BE2C (cell line): Measurements from ENCODE around the gene PCBP3.
A peak's percentile ranks its signal among the peaks of the same experiment; 100 is the strongest.

Experiments
- DNase-seq: peaks from one replicate; pipeline ENCODE4 v3.0.0-alpha.2; 2020
- H3K27me3 ChIP-seq: fragments of 250-450 bp; sonication (Bioruptor Pico); 2 replicates; pipeline ENCODE4 v1.5.1; 2020; ENCODE audit warnings: mild to moderate bottlenecking
- H3K36me3 ChIP-seq: fragments of 250-450 bp; sonication (Bioruptor Pico); 2 replicates; pipeline ENCODE4 v1.5.1; 2020; ENCODE audit warnings: mild to moderate bottlenecking
- H3K4me1 ChIP-seq: fragments of 250-450 bp; sonication (Bioruptor Pico); 2 replicates; pipeline ENCODE4 v1.5.1; 2020
- H3K4me3 ChIP-seq: 2 replicates; pipeline ENCODE4 v1.5.1; 2011; ENCODE audit warnings: low read depth, low read length
- H3K9me3 ChIP-seq: fragments of 250-450 bp; sonication (Bioruptor Pico); 2 replicates; pipeline ENCODE4 v1.5.1; 2020
- TF ChIP-seq, protein P1 (sequence below): IDR thresholded peaks from 2 replicates; pipeline ENCODE4 v1.5.1; 2012; ENCODE audit warnings: mild to moderate bottlenecking, low read depth, low read length

The PCBP3 gene

DNA sequence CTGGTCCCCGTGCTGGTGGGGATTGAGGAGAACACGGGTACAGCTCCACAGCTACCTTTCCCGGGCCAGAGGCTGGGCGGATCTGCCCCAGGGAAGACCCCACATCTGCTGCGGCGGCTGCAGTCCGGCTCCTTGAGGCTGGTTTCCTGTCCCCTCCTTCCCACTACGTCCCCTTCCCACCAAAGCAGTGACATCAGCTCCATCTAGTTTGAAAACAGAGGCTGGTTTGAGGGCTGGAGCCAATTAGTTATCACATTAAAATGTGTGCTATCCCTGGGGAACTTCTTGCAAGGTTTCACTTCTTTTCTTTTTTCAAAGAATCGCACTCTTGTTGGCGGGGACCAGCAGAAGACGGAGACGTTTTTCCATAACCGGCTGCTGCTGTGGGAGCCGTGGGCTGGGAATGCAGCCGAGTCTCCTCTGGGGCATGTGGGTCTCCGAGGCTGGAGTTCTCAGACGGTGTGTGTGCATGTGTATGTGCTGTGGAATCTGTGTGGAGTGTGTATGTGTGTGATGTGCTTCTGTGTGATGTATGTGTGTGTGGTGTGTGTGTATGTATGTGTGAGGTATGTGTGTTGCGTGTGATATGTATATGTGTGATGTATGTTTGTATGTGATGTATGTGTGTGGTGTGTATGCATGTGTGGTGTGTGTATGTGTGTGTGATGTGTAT lies 8.9 kb upstream of the PCBP3 start:
- Histone ChIP-seq H3K9me3 (no peaks in the 10 kb centered on the region), H3K4me3 (peak overlapping the region; percentile 8), H3K36me3 (no peaks in the 10 kb centered on the region), H3K27me3 (no peaks in the 10 kb centered on the region), H3K4me1 (peaks cover 17% of the 10 kb centered on the region)
- TF ChIP-seq, protein P1, sequence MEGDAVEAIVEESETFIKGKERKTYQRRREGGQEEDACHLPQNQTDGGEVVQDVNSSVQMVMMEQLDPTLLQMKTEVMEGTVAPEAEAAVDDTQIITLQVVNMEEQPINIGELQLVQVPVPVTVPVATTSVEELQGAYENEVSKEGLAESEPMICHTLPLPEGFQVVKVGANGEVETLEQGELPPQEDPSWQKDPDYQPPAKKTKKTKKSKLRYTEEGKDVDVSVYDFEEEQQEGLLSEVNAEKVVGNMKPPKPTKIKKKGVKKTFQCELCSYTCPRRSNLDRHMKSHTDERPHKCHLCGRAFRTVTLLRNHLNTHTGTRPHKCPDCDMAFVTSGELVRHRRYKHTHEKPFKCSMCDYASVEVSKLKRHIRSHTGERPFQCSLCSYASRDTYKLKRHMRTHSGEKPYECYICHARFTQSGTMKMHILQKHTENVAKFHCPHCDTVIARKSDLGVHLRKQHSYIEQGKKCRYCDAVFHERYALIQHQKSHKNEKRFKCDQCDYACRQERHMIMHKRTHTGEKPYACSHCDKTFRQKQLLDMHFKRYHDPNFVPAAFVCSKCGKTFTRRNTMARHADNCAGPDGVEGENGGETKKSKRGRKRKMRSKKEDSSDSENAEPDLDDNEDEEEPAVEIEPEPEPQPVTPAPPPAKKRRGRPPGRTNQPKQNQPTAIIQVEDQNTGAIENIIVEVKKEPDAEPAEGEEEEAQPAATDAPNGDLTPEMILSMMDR: no peak
- DNase-seq: peak; percentile 44

DNA sequence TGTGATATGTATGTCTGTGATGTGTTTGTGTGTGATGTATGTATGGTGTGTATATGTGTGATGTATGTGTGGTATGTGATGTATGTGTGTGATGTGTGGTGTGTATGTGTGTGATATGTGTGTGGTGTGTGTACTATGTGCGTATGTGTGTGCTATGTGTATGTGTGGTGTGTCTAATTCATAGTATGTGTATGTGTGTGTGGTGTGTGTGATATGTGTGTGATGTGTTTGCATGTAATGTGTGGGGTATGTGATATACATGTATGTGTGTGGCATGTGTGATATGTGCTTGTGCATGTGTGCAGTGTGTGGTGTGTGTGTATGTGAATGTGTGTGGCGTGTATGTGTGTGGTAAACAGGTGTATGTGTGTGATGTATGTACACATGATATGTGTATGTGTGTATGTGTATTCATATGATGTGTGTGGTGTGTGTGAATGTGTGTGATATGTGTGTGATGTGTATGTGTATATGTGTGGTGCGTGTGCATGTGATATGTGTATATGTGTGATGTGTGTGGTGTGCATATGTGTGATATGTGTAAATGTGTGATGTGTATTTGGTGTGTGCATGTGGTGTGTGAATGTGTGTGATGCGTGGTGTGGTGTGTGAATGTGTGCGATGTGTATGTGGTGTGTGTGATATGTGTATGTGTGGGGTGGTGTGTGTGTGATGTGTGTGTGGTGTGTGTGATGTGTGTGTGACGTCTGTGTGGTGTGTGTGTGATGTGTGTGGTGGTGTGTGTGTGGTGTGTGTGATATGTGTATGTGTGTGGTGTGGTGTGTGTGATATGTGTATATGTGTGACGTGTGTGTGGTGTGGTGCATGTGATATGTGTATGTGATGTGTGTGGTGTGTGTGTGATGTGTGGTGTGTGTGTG lies 8.0 kb upstream of the PCBP3 start:
- H3K36me3 ChIP-seq: no peaks in the 10 kb centered on the region
- peaks cover 26% of the 10 kb centered on the region for H3K4me1 ChIP-seq
- no peaks in the 10 kb centered on the region for H3K27me3 ChIP-seq
- TF ChIP-seq, protein P1: no peak
- H3K9me3 ChIP-seq: no peaks in the 10 kb centered on the region
- H3K4me3 ChIP-seq: no peak overlapping the region
- DNase-seq: no peak

DNA sequence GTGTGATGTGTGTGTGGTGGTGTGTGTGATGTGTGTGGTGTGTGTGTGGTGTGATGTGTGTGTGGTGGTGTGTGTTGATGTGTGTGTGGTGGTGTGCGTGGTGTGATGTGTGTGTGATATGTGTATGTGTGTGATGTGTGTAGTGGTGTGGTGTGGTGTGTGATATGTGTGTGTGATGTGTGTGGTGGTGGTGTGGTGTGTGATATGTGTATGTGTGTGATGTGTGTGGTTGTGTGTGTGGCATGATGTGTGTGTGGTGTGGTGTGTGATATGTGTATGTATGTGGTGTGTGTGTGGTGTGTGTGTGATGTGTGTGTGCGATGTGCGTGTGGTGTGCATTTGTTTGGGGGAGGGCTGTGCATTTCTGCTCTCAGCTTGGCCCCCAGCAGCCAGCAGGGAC lies 7.1 kb upstream of the PCBP3 start:
- H3K9me3 ChIP-seq: no peaks in the 10 kb centered on the region
- H3K4me3 ChIP-seq: no peak overlapping the region
- H3K36me3 ChIP-seq: no peaks in the 10 kb centered on the region
- H3K27me3 ChIP-seq: no peaks in the 10 kb centered on the region
- peaks cover 35% of the 10 kb centered on the region for H3K4me1 ChIP-seq
- no peak for DNase-seq
- TF ChIP-seq, protein P1: no peak

DNA sequence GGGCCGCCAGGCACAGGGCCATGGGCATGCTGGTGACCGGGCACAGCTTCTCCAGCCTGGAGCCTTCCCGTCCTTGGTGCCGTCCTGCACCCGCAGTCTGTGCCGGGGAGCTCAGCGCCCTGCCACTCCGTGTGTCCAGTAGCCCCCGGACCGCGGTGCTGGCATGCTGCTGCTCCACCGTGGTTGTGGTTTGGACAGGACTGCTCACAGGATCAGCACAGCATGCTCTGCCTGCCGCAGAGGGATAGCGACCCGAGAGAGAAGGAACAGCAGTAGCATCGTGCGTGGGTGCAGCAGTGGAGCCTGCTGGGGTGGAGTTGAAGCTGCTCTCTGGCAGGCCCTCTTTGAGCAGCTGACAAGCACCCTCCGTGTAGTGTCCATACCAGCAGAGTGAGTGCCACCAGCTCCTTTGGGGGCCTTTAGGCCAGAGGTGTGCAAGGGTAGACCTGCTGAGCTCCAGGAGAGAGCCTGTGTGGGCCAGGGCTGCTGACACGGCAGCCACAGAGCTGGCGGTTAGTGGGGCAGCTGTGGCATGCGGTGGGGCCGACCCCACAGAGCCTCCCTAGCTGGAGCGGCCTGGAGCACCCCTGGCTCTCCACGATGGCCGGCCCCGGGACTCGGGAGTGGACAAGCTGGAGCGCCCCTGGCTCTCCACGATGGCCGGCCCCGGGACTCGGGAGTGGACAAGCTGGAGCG lies 6.4 kb upstream of the PCBP3 start:
- Histone ChIP-seq H3K4me3 (no peak overlapping the region), H3K36me3 (no peaks in the 10 kb centered on the region), H3K4me1 (peaks cover 37% of the 10 kb centered on the region), H3K9me3 (no peaks in the 10 kb centered on the region), H3K27me3 (no peaks in the 10 kb centered on the region)
- no peak for DNase-seq
- TF ChIP-seq, protein P1: no peak

DNA sequence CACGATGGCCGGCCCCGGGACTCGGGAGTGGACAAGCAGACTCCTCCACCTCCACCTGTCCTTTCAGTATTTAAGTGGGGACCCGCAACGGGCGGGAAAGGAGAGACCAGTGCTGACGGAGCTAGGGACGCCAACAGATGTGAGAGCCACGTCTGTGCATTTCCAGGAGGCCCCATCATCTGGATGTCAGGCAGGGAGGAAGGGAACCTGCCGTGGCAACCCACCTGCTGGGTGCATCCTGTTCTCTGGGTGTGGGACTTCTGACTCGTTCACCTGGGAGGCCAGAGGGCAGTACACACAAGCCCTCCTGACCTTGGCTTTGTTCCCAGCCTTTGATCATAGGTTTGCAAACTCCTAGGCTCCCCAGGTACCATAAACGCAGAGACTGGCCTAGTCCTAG lies 5.6 kb upstream of the PCBP3 start:
- Histone ChIP-seq H3K4me3 (no peak overlapping the region), H3K4me1 (peaks cover 37% of the 10 kb centered on the region), H3K36me3 (no peaks in the 10 kb centered on the region), H3K9me3 (no peaks in the 10 kb centered on the region), H3K27me3 (no peaks in the 10 kb centered on the region)
- TF ChIP-seq, protein P1: no peak
- DNase-seq: no peak
